GM19043 (cell line): ENCODE results near the gene GCHFR.
A peak's percentile ranks its signal among the peaks of the same experiment; 100 is the strongest.

Source experiments
- ATAC-seq: cut with Tn5 transposase; IDR thresholded peaks from one replicate; pipeline ENCODE4 v1.9.1; 2021; ENCODE audit warnings: low read depth; ENCODE audit not compliant: unreplicated experiment

GCHFR gene

DNA sequence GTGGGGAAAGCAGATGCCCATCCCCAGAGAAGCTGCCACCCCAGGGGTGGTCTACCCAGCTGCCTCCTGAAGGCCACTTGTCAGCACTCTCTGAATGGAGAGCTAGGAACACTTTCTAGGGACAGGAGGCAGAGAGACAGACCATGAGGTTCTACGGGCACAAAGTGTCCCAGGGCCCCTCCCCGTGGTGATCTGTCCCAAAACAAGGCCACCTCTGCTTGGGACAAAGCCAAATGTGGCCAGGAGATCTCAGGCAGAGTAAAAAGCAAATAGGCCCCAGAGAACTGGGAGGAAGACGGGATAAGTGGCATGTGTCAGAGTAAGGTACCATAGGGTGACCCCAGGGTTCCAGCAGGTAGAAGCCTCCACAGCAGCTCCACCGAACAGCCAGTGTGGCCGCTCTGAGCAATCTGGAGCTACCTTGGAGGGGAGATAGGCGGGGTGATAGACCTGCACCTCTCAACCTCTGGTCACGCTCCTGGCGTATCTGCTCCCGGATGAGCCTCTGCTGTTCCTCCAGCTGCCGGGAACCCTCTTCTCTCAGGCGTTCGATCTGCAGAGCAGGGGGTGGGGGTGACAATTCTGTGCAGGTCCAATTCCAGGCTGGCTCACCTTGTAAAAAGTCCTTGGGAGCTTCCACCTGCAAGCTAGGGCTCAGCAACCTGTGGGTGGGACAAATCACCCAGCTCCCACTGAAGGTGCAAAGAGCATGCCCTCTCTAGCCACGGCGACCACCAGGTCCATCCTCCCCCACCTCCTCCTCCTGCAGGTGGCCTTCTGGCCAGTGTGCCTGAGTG, 12.1 kb downstream of the GCHFR start:
- no peak for ATAC-seq

DNA sequence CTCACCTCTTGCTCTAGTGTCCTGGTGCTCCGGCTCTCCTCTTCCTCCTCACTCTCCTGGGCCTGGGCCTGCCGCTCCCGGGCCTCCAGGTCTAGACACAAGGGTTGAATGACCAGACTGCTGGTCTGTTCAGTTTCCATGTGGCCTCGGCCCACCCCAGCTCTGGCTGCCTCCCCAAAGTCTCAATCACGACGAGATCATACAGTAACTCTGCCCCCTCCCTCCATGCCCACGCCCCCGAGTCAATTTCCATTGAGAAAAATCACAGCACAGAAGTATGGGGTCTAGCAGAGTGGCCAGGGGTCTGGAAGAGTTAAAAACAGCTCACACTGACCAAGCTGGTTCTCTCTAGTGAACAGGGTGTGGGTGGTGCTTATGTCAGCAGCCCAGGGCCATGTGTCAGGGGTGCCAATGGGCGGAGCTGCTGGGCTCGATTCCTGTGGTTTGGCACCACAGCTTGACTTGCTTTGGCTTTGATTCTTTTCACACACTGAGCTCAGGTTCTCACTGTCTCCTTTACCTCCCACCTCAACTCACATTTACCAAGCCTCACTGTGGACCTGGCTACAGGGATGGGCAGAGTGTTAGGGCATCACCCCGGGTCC, 12.8 kb downstream of the GCHFR start:
- no peak for ATAC-seq

DNA sequence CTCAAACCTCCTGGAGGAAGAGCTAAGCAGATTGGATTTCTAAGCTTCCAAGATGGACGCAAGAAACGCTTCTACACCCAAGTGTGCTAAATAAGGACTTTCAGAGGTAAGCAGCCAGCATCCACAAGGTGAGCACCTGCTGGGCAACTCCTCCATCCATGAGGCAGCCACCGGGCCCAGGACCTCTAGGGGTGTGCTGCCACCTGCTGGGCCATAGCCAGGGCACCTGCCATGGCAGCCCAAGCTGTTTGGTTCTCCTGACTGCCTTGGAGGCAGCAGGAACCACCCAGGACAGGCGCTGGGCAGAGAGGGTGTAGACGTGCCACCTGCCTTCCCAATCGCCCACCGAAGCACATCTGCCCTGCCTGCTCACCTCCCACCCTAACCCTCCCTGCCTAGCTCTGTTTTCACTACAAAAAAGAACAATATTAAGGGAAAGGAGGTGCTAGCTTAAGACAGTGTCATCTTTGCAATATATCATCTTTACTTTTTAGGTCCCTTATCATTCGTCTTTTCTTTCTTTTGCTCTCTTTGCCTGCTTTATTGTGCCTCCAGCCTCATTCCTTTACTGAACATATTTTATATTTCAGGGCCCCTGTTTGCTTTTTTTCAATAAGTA, 18.9 kb downstream of the GCHFR start:
- ATAC-seq = peak; percentile 63

DNA sequence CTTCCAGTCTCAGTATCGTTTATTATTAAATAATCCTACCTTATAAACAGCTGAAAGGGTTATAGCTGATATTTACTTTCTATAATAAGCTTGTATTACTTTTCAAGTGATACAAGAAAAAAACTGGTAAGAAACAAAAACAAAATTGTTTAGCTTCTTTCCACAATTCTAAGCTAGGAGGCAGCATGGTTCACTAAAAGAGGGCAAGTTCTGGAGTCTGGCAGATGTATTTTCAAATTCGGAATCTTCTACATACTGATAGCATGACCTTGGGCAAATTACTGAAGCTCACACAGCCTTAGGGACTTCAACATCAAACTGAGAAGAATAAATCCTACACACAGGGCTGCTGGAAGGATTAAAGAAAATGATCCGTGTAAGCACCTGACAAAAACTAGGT, 21.3 kb downstream of the GCHFR start:
- no peak for ATAC-seq

DNA sequence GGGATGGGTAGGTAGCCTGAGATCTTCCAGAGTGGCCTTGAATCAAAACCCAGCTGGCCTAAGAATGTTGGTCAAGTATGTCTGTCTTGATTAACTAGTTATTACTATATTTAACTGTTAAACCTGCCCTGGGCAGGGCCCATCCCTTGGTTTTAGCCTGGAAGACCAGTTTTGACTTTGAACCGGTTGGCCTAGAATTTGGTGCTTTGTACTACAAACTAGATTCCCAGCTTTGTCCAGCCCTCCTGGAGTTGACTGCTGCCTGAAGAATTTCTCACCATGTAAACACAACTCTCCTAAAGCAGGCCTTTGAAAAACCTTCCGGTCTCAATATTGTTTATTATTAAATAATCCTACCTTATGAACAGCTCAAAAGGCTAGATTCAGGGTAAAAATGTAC, 21.9 kb downstream of the GCHFR start:
- no peak for ATAC-seq

DNA sequence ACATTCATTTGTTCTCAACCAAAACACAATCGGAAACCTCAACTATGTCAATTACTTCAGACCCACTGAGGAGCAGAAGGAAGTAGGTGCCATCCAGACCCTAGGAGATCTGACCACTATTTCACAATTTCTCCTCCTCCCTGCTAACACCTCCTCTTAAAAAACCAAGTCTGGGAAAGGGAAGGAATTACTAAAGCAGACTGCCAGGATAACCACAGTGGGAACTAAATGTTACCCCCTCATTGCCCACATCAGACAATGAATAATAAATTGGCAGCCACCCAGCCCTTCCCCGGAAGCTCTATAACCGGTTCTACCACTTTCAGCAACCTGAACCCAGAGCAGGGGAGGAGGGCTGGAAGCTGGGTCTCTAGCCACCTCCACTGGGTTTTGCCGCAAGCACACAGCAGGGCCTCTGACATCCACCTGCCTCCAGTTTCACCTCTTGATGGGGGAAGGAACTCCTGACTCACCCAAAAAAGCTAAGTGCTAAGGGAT, 23.5 kb downstream of the GCHFR start:
- ATAC-seq = no peak

DNA sequence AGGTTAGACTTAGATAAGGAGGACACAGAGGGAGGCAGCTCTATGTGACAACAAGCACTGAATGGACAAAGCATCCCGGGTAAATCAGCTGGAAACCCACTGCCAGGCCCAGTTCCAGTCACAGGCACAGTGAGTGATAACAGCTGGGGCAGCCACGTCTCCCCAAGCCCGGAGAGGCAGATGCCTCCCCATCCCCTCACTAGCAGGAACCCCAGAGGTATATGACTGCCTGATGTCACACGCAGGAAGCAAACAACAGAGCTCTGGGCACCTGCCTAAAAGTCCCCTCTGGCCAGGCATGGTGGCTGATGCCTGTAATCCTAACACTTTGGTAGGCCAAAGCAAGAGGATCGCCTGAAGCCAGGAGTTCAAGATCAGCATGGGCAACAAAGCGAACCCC, 24.1 kb downstream of the GCHFR start:
- ATAC-seq = no peak

DNA sequence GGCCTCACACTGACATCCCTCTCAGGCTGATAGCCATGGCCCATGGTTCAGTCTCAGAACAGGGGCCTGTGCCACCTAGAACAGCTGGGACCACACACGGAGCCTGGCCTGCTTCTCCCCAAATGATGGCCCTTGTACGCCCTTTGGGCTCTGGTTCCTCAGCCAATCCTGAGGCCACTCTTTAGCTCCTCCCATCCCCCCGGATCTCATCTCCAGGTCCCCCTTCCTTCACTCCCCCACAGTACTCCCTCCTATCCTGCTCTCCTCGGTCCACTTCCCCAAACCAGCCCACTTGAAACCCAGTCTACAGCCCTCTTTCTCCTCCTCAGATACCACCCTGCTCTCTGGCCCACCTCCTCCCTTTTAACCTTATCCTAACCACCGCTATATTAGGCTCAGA, 25.3 kb downstream of the GCHFR start:
- no peak for ATAC-seq

DNA sequence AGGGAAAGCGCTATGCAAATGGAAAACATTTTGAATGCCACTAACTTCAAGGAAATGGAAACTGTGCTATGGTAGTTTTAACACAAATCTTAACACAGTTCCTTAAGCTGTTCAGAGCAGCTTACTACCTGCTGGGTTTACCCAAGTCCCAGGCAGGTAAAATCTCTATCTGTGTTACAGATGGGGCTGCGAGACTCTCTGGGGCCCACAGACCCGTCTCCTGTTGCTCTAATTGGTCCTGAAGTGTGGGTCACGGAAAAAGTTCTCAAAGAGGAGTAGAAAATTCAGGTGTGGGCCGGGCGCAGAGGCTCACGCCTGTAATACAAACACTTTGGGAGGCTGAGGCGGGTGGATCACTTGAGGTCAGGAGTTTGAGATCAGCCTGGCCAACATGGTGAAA, 26.1 kb downstream of the GCHFR start:
- ATAC-seq = no peak

DNA sequence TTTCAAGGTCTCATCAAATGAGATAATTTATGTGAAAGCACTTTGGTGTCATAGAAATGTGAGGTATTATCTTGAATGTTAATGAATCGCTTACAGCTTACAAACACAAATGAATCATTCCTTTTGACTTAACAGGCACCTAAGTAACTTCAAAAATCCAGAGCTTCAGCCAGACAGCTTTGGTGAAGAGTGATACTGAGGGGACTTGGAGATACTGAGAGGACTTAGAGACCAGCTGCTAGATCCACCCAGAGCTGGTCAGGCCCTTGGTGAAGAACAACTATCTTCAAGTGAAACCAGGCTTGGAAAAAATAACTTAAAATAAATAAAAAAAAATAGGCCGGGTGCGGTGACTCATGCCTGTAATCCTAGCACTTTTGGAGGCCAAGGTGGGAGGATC, 26.9 kb downstream of the GCHFR start:
- no peak for ATAC-seq

DNA sequence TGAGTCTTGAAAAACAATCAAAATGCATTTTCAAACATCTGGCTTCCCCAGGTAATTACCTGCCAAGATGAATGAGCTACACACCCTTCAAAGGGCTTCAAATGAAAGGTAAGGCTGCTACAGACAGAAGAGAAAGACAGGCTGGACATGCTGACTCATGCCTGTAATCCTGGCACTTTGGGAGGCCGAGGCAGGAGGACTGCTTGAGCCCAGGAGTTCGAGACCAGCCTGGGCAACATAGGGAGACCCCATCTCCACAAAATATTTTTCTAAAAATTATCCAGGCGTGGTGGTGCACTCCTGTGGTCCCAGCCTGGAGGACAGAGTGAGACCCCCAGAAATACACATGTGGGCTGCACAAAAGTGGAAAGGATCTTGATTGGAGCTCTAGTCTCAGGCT, 28.5 kb downstream of the GCHFR start:
- ATAC-seq = no peak

DNA sequence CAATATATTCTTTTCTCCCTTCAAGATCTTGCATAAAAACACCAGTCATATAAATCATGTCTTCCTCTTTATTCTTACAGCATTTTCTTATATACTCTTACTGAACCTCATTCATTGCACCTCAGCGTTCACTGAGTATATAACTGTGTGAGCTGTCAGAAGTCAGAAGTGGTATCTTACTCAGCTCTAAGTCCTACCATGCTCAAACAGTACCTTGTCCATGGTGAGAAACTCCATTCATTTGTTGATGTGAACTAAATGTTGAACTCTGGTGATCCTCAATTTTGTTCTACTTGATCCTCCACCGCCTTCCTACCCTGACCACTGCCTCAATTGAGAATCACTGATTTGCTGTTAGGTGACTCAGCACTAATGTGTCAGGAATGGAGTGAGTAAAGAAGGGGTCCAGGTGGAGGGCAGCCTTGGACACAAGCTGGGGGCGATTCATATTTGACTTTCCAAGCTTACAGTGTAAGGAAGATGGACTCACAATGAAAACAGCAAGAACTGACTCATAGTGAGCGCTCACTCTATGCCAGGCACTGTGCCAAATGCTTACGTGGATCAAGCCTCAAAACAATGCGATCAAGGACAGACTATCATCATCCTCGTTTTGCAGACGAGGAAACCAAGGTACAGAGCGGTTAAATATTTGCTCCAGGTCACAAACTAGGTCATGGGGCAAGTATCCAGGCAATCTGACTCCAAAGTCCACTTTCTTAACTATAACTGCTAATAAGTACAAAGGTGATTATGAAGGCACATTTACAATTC, 29.5 kb downstream of the GCHFR start:
- no peak for ATAC-seq

DNA sequence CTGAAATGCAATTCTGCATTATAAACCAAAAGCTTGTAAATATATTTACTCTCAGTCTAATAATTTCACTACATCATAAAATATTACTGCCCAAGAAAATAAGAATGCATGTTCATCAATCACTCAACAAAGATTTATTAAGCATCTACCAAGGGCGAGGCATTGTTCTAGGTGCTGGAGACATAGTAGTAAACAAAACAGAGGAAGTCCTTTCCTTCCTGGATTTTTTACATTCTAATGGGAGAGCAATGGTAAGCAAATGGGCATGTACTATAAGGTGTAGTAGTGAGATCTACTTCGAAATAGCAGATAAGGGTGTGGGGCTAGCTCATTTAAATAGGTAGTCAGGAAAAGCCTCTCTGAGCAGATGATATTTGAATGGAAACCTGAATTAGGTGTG, 32.2 kb downstream of the GCHFR start:
- no peak for ATAC-seq

DNA sequence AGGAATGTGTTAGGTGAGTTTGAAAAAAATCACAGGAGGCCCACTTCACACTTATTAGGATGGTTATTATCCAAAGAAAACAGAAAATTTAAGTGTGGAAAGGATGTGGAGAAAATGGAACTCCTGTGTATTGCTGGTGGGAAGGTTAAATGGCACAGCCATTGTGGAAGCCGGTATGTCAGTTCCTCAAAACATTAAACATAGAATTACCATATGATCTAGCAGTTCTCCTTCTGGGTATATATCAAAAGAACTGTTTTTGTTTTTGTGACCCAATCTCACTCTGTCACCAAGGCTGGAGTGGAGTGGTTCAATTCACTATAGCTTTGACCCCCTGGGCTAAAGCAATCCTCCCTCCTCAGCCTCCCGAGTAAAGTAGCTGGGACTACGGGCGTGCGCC, 32.6 kb downstream of the GCHFR start:
- no peak for ATAC-seq

DNA sequence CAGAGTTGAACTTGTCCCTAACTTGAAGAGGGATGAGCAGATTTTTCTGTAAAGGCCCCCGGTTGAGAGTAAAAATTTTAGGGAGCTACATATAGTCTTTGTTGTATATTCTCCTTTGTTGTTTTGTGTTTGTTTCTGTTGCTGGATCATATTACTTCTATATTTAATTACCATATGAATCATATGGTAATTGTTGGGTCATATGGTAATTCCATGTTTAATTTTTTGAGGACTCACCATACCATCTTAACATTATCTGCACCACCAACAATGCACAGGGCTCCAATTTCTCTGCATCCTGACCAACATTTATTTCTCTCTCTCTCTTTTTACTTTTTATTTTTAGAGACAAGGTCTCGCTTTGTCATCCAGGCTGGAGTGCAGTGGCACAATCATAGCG, 35.7 kb downstream of the GCHFR start:
- ATAC-seq = no peak

DNA sequence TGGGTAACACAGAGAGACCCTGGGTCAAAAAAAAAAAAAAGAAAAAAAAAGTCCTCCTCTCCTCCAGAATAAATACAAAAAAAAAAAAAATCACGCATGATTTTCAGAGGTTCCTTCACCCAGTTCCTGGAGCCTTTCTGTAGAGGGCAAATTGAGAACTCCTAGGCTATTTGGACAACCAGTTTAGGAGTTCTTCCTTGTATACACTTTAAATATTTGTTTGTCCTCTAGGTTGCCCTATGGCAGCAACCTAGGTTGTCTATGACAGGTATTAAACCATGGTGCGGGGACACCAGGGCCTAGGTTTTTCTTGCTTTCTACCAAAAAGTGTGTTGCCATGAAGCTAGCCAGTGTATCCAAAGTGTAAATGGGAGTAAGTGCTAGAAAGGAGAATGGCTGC, 39.2 kb downstream of the GCHFR start:
- ATAC-seq = no peak

DNA sequence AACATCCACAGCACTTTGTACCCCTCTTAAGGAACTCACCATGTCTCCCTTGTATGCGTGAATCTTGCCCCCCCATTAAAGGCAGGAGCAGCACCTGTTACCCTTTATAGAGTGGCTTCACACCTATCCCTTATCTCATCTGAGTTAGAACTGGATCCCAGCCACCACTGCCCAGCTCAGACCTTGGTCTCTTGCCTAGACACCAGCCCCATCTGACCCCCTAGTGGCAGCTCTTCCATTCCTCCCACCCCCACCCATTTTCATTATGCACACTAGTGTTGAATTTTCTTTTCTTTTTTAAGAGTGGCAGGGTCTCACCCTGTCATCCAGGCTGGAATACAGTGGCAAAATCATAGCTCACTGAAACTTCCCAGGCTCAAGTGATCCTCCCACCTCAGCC, 39.8 kb downstream of the GCHFR start:
- no peak for ATAC-seq

DNA sequence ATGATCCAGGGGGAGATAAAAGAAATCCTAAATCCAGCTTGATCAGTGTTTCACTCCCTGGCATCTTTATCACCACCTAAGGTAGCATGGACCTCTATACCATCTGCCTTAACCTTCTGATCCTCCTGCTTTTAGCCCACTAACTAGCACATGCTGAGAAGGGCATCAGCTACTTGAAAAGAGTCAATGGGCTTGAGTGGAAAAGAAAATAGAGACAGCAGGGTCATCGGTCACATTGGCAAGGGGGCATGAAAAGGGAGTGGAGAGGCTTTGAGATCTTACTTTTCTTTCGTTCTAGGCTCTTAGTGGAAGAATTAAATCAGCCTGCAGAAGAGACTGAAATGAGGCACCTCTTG, 42.8 kb downstream of the GCHFR start:
- ATAC-seq = no peak

DNA sequence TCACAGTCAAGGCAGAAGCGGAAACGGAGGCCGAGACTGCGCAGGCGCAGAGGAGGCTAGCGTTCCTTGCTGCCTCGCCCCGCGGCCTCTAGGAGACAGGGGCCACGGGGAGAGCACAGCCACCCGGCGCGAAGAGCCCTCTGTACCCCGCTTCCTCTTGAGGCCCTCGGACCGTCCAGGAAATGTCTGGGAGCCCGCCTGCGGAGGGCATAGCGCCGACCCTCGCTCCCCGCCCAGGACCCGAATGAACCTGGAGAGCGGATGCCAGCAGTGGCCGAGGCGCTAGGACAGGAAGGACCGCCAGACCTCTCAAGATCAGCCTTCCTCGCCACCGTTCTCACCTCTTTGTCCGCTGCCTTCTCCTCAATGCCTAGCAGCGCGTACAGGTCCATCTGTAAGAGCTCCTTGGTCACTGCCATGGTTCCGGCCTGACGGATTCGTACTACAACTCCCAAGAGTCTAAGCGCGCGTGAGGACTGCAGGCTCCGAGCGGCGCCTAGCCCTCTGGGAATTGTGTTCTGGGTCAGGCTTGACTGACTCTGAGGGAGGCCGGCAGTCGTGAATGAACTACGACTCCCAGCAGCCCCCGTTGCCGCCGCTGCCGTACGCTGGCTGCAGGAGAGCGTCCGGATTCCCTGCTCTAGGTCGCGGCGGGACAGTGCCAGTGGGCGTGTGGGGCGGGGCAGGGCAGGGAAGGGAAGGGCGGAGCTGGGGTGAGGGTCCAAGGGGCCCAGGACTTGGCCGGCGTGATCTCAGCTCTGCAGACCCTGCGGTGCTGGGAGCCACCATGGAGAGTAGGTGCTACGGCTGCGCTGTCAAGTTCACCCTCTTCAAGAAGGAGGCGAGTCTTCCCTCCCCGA, 43.4 kb downstream of the GCHFR start, which contains the start of the genes DNAJC17 and ZFYVE19:
Gene DNAJC17, minus strand, starts transcription at position 446 of the 860 bp plus-strand sequence. Its CDS starts 27 bp downstream, at position 419.
Gene ZFYVE19, plus strand, starts transcription at position 62 of the 860 bp plus-strand sequence. Its CDS starts 501 bp downstream, at position 563.
- peak; percentile 88 for ATAC-seq

DNA sequence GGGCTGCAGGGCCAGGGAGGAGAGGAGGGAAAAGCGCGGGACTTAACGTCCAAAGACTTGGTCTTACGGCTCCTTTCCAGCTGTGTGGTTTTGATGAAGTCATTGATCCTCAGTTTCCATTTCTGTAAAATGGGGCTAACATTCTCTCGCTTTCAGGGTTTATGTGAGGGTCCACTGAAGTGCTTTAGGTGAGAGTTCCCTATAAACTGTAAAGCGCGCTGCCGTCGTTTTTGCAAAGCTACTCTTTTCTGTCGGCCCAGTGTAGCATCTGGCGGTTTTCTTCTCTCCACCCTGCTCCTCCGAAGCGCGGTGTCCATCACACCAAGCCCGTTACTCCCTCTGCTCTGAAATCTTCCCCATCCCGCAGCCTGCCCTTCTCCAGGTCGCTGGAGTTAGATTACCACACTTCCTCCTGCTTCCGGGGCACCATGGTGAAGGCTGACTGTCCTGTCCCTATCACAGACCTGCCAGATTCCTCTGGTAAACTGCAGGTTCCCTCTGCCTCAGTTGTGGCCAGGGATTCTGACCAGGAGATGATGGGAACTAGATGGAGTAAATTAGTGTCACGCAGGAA, 44.1 kb downstream of the GCHFR start:
- ATAC-seq = no peak
